ENCODE measurements around the gene MAGEB4. TPM values are rescaled to one million over a fixed set of nuclear protein-coding genes. Genes with fewer than 3 reads are reported as not detected.

Gene MAGEB4
- polyA plus RNA-seq, 1 donor (not counting 4 experiments of a cell fraction or from before 2014, with no cell fraction given): not detected

DNA sequence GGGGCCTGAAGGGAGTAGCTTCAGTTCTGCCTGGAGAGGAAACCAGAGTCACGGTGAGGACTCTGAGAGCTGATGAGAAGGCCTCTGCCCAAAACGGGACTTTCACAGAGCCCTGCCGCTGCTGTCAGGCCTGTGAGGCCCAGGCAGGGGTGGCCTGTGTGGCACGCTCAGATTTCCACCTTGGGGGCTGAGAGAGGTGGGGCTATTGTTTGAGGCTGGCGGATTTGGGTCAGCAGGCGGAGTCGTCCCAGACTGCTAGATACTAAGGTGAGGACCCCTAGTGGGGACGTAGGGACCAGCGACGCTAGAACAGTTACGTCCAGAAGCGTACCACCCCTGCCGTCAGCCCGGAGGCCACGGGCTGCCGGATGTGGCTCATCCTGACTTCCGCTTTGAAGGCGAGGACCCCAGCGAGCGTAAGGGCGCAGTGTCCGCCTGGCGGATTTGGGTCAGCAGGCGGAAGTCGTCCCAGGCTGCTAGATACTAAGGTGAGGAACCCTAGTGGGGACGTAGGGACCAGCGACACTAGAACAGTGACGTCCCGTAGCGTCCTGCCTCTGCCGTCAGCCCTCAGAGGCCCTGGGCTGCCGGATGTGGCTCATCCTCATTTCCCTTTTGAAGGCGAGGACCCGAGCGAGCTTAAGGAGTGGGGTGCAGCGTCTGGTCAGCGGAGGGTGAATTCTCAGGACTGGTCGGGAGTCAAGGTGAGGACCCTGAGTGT lies 5.1 kb downstream of the MAGEB4 start, which contains the start of gene MAGEB1:
Gene MAGEB1 (plus strand): TSS at position 378 of the 721 bp plus-strand sequence. CDS start 3,348 bp downstream, outside the sequence.
- no peaks in the 10 kb centered on the region for H4K20me1 ChIP-seq (ENCODE audit: control insufficient read depth, extremely low read depth, insufficient read depth, low read length)
- no peaks in the 10 kb centered on the region for H3K27me3 ChIP-seq (ENCODE audit: control insufficient read depth, extremely low read depth, insufficient read depth, low read length)
- H3K27ac ChIP-seq (ENCODE audit: control insufficient read depth, insufficient read depth, low read length): no peak within 1 kb of the TSS
- no peak within 1 kb of the TSS for H3K4me2 ChIP-seq (ENCODE audit: control insufficient read depth, extremely low read depth, insufficient read depth, low read depth, low read length)
- no peaks in the 10 kb centered on the region for H3K36me3 ChIP-seq (ENCODE audit: control insufficient read depth in 2 of 2, extremely low read depth in 1 of 2, insufficient read depth in 2 of 2, low read length in 2 of 2)
- no peak within 1 kb of the TSS for H2AFZ ChIP-seq (ENCODE audit: control insufficient read depth, low read length)
- no peak within 1 kb of the TSS for H3K9ac ChIP-seq (ENCODE audit: control insufficient read depth, extremely low read depth, insufficient read depth, low read length)
- FAIRE-seq (no peak), DNase-seq (ENCODE audit: low read depth, low spot score) (no peak)
- H3K79me2 ChIP-seq (ENCODE audit: control insufficient read depth, insufficient read depth, low read length): no peaks in the 10 kb centered on the region
- no peaks in the 10 kb centered on the region for H3K9me1 ChIP-seq (ENCODE audit: control insufficient read depth, extremely low read depth, insufficient read depth, low read length)
- TF ChIP-seq EZH2 (IDR thresholded peaks at IDR 0.05; ENCODE audit: low read length): no peak
- TF ChIP-seq, protein P1, sequence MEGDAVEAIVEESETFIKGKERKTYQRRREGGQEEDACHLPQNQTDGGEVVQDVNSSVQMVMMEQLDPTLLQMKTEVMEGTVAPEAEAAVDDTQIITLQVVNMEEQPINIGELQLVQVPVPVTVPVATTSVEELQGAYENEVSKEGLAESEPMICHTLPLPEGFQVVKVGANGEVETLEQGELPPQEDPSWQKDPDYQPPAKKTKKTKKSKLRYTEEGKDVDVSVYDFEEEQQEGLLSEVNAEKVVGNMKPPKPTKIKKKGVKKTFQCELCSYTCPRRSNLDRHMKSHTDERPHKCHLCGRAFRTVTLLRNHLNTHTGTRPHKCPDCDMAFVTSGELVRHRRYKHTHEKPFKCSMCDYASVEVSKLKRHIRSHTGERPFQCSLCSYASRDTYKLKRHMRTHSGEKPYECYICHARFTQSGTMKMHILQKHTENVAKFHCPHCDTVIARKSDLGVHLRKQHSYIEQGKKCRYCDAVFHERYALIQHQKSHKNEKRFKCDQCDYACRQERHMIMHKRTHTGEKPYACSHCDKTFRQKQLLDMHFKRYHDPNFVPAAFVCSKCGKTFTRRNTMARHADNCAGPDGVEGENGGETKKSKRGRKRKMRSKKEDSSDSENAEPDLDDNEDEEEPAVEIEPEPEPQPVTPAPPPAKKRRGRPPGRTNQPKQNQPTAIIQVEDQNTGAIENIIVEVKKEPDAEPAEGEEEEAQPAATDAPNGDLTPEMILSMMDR (optimal IDR thresholded peaks at IDR 0.05 in 1 of 3, IDR thresholded peaks at IDR 0.05 in 1 of 3, conservative IDR thresholded peaks at IDR 0.05 in 1 of 3; ENCODE audit: extremely low read depth in 1 of 3, insufficient read depth in 2 of 3, low read length in 3 of 3): no peak
- dilution Hi-C loops (cut with MboI; ENCODE audit: extremely low pct_ligation_motif_present, low sequenced_read_pairs): no loop called here
- H3K4me1 ChIP-seq (ENCODE audit: control insufficient read depth, extremely low read depth, insufficient read depth, low read length): no peaks in the 10 kb centered on the region
- peaks cover 4% of the 10 kb centered on the region for H3K9me3 ChIP-seq (ENCODE audit: control insufficient read depth, low read depth, low read length)
- no peak within 1 kb of the TSS for H3K4me3 ChIP-seq (ENCODE audit: control insufficient read depth in 2 of 3, extremely low read depth in 1 of 3, insufficient read depth in 2 of 3, low read depth in 1 of 3, low read length in 3 of 3)

DNA sequence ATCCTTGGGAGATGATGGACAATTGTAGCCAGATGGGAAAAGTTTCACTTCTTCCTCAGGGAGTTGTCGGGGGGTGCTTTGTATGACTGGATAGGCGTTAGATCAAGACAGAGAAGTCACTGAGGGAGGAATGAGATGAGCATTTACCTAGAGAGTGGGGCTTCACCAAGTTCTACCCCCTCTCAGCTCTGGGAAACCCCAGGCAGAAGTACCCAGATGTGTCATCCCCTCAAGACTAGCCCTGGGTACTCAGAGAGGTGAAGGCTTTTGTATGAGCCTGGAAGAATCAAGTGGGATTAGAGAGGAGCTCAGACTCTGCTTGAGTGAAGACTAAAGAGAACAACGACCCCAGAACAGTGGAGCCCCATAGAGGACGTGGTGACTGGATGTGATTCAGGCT lies 7.1 kb downstream of the MAGEB4 start:
- H3K9me3 ChIP-seq (ENCODE audit: control insufficient read depth, low read depth, low read length): peaks cover 4% of the 10 kb centered on the region
- H4K20me1 ChIP-seq (ENCODE audit: control insufficient read depth, extremely low read depth, insufficient read depth, low read length): no peaks in the 10 kb centered on the region
- H3K36me3 ChIP-seq (ENCODE audit: control insufficient read depth in 2 of 2, extremely low read depth in 1 of 2, insufficient read depth in 2 of 2, low read length in 2 of 2): no peaks in the 10 kb centered on the region
- no peaks in the 10 kb centered on the region for H3K79me2 ChIP-seq (ENCODE audit: control insufficient read depth, insufficient read depth, low read length)
- H2AFZ ChIP-seq (ENCODE audit: control insufficient read depth, low read length): no peak overlapping the region
- no peak for TF ChIP-seq EZH2 (IDR thresholded peaks at IDR 0.05; ENCODE audit: low read length)
- TF ChIP-seq, protein P1 (optimal IDR thresholded peaks at IDR 0.05 in 1 of 3, IDR thresholded peaks at IDR 0.05 in 1 of 3, conservative IDR thresholded peaks at IDR 0.05 in 1 of 3; ENCODE audit: extremely low read depth in 1 of 3, insufficient read depth in 2 of 3, low read length in 3 of 3): no peak
- no peaks in the 10 kb centered on the region for H3K4me1 ChIP-seq (ENCODE audit: control insufficient read depth, extremely low read depth, insufficient read depth, low read length)
- dilution Hi-C loops (cut with MboI; ENCODE audit: extremely low pct_ligation_motif_present, low sequenced_read_pairs): no loop called here
- no peak overlapping the region for H3K27ac ChIP-seq (ENCODE audit: control insufficient read depth, insufficient read depth, low read length)
- no peak for DNase-seq (ENCODE audit: low read depth, low spot score)
- no peaks in the 10 kb centered on the region for H3K27me3 ChIP-seq (ENCODE audit: control insufficient read depth, extremely low read depth, insufficient read depth, low read length)
- no peak overlapping the region for H3K9ac ChIP-seq (ENCODE audit: control insufficient read depth, extremely low read depth, insufficient read depth, low read length)
- H3K4me2 ChIP-seq (ENCODE audit: control insufficient read depth, extremely low read depth, insufficient read depth, low read depth, low read length): no peak overlapping the region
- no peaks in the 10 kb centered on the region for H3K9me1 ChIP-seq (ENCODE audit: control insufficient read depth, extremely low read depth, insufficient read depth, low read length)
- FAIRE-seq: no peak
- no peak overlapping the region for H3K4me3 ChIP-seq (ENCODE audit: control insufficient read depth in 2 of 3, extremely low read depth in 1 of 3, insufficient read depth in 2 of 3, low read depth in 1 of 3, low read length in 3 of 3)
